Ureter (tissue), 1 donor: Measurements from ENCODE around the gene HECW1. TPM values are rescaled to one million over a fixed set of nuclear protein-coding genes. Genes with fewer than 3 reads are reported as not detected.
"Not testable (repeated sequence)": the region's sequence is repeated elsewhere in the genome, so short reads cannot be mapped to it uniquely, and the experiment has no call there.

Source experiments
- DNase-seq: peaks from one replicate; pipeline ENCODE4 v3.0.0-alpha.2; 2020; ENCODE audit warnings: low spot score
- total RNA-seq: library from RNA; stranded (reverse); gene quantifications from one replicate; pipeline ENCODE4 v1.2.4, GENCODE V29; 2023
- donor health status: DM: yes; HTN: yes; CAD: no.

HECW1 gene
- total RNA-seq, 1 donor from 2014 or later: 1.3 TPM

GRCh38 chr7:43307522-43307921 lies 195.1 kb downstream of the HECW1 start:
- no peak for DNase-seq

GRCh38 chr7:43308913-43309705 lies 196.7 kb downstream of the HECW1 start:
- DNase-seq: no peak

GRCh38 chr7:43309706-43310022 lies 197.2 kb downstream of the HECW1 start:
- DNase-seq: no peak

GRCh38 chr7:43311052-43311451 lies 198.6 kb downstream of the HECW1 start:
- no peak for DNase-seq

- no peak for DNase-seq
These were observed 199.2 kb downstream of the HECW1 start for GRCh38 chr7:43311694-43312093.

- DNase-seq: no peak
These were observed 201.4 kb downstream of the HECW1 start for GRCh38 chr7:43313628-43314378.

GRCh38 chr7:43314379-43315158 lies 202.1 kb downstream of the HECW1 start:
- no peak for DNase-seq

GRCh38 chr7:43317075-43317474 lies 204.6 kb downstream of the HECW1 start:
- DNase-seq: no peak

- DNase-seq: no peak
These were observed 205.8 kb downstream of the HECW1 start for GRCh38 chr7:43318188-43318770.

- no peak for DNase-seq
These were observed 213.1 kb downstream of the HECW1 start for GRCh38 chr7:43325595-43325994.

GRCh38 chr7:43328336-43328735 lies 215.9 kb downstream of the HECW1 start:
- DNase-seq: no peak

- DNase-seq: no peak
These were observed 216.4 kb downstream of the HECW1 start for GRCh38 chr7:43328785-43329380.

GRCh38 chr7:43332193-43332796 lies 219.8 kb downstream of the HECW1 start:
- no peak for DNase-seq

GRCh38 chr7:43337191-43337590 lies 224.7 kb downstream of the HECW1 start:
- DNase-seq: no peak

GRCh38 chr7:43337811-43338210 lies 225.4 kb downstream of the HECW1 start:
- no peak for DNase-seq

GRCh38 chr7:43341132-43341531 lies 228.7 kb downstream of the HECW1 start:
- DNase-seq: no peak

- DNase-seq: not testable (repeated sequence)
These were observed 231.0 kb downstream of the HECW1 start for GRCh38 chr7:43343417-43343816.

GRCh38 chr7:43345696-43346095 lies 233.2 kb downstream of the HECW1 start:
- not testable (repeated sequence) for DNase-seq

- DNase-seq: no peak
These were observed 239.2 kb downstream of the HECW1 start for GRCh38 chr7:43351683-43352082.

- no peak for DNase-seq
These were observed 241.5 kb downstream of the HECW1 start for GRCh38 chr7:43353902-43354301.

GRCh38 chr7:43362652-43363034 lies 250.2 kb downstream of the HECW1 start:
- no peak for DNase-seq
